CD4-positive, alpha-beta memory T cell (primary cell): ENCODE measurements around the gene CYP4F8. TPM values are rescaled to one million over a fixed set of nuclear protein-coding genes. Genes with fewer than 3 reads are reported as not detected.
A peak's percentile ranks its signal among the peaks of the same experiment; 100 is the strongest.

Source experiments
- CTCF ChIA-PET: fragments of 350-600 bp; sonication (Branson Sonifier 250); formaldehyde crosslinking; loops from one replicate; lab custom pipeline; 2021; ENCODE audit warnings: inconsistent platforms; ENCODE audit not compliant: partially characterized antibody; lab: Charles Lee
- POLR2A ChIA-PET: fragments of 350-600 bp; sonication (Branson Sonifier 250); formaldehyde crosslinking; loops from one replicate; lab custom pipeline; 2021; ENCODE audit not compliant: partially characterized antibody; lab: Charles Lee
- DNase-seq, 5 donors: peaks; one replicate each; pipeline versions ENCODE4 v3.0.0 to v3.0.0-alpha.2; 2020 to 2022; ENCODE audit warnings: mixed read lengths in 1 of 5
- H3K27ac ChIP-seq: one replicate; pipeline ENCODE4 v1.7.0; 2013; ENCODE audit warnings: low read depth, low read length
- H3K27me3 ChIP-seq: 2 replicates; pipeline ENCODE4 v1.7.0; 2013; ENCODE audit warnings: mild to moderate bottlenecking, low read length, moderate library complexity; ENCODE audit not compliant: insufficient read depth
- H3K36me3 ChIP-seq: 2 replicates; pipeline ENCODE4 v1.7.0; 2013; ENCODE audit warnings: mild to moderate bottlenecking, low read length, moderate library complexity; ENCODE audit not compliant: insufficient read depth
- H3K4me1 ChIP-seq: 2 replicates; pipeline ENCODE4 v1.7.0; 2013; ENCODE audit warnings: mild to moderate bottlenecking, low read length, moderate library complexity; ENCODE audit not compliant: insufficient read depth
- H3K4me3 ChIP-seq, 2 donors: one replicate each; pipeline ENCODE4 v1.7.0; 2013; ENCODE audit warnings: low read length in 2 of 2, mild to moderate bottlenecking in 1 of 2
- H3K9me3 ChIP-seq, 2 donors: one replicate each; pipeline ENCODE4 v1.7.0; 2013; ENCODE audit warnings: low read length in 2 of 2, control low read depth in 1 of 2; ENCODE audit not compliant: control insufficient read depth in 1 of 2
- H3K27ac Mint-ChIP-seq, 7 donors: one replicate each; pipeline ENCODE4 v1.8.0; 2020 to 2021; ENCODE audit warnings: mixed read lengths in 7 of 7, mild to moderate bottlenecking in 6 of 7, inconsistent platforms in 3 of 7, moderate library complexity in 3 of 7
- H3K27me3 Mint-ChIP-seq, 2 donors: one replicate each; pipeline ENCODE4 v1.8.0; 2020 to 2021; ENCODE audit warnings: mixed read lengths in 2 of 2
- H3K36me3 Mint-ChIP-seq, 2 donors: one replicate each; pipeline ENCODE4 v1.8.0; 2020 to 2021; ENCODE audit warnings: mixed read lengths in 2 of 2, inconsistent platforms in 1 of 2, mild to moderate bottlenecking in 1 of 2
- H3K4me1 Mint-ChIP-seq, 4 donors: one replicate each; pipeline ENCODE4 v1.8.0; 2020 to 2021; ENCODE audit warnings: mixed read lengths in 4 of 4, mild to moderate bottlenecking in 1 of 4
- H3K4me3 Mint-ChIP-seq, 8 donors: one replicate each; pipeline ENCODE4 v1.8.0; 2020 to 2021; ENCODE audit warnings: mixed read lengths in 8 of 8, mild to moderate bottlenecking in 7 of 8, moderate library complexity in 6 of 8, inconsistent platforms in 3 of 8
- H3K9me3 Mint-ChIP-seq, 8 donors: one replicate each; pipeline ENCODE4 v1.8.0; 2020 to 2021; ENCODE audit warnings: mixed read lengths in 8 of 8, mild to moderate bottlenecking in 5 of 8, inconsistent platforms in 3 of 8, moderate library complexity in 1 of 8
- intact Hi-C: fragments of 100-400 bp; cut with micrococcal nuclease; formaldehyde crosslinking; loops from one replicate; pipeline ENCODE4 v1.15.1; 2023
- polyA plus RNA-seq, 2 donors: library from polyadenylated mRNA; unstranded; fragments of 300-500 nt; fragmentation: Illumina TruSeq; gene quantifications; one replicate each; pipeline ENCODE4 v1.2.3, GENCODE V29; 2021
- total RNA-seq, 2 experiments: library from RNA; stranded (reverse); gene quantifications; one replicate each; pipeline ENCODE4 v1.2.3, GENCODE V29; 2021

The CYP4F8 gene
- total and polyA plus RNA-seq, 4 experiments from 2014 or later: not detected

- DNase-seq: no peak
- ChIA-PET CTCF (no interaction called here), POLR2A (no interaction called here)
- intact Hi-C loops: no loop called here
- H3K4me3 ChIP-seq: no peak overlapping the region
- no peaks in the 10 kb centered on the region for H3K36me3 Mint-ChIP-seq
- H3K27me3 Mint-ChIP-seq: peaks cover 15 to 22% of the 10 kb centered on the region in 2 donors
- H3K4me1 ChIP-seq: no peaks in the 10 kb centered on the region
- no peaks in the 10 kb centered on the region for H3K9me3 Mint-ChIP-seq
- H3K4me3 Mint-ChIP-seq: no peak overlapping the region
- H3K36me3 ChIP-seq: no peaks in the 10 kb centered on the region
- H3K4me1 Mint-ChIP-seq: no peaks in the 10 kb centered on the region
- no peaks in the 10 kb centered on the region for H3K27me3 ChIP-seq
- H3K27ac ChIP-seq: no peak overlapping the region
- peak overlapping the region in 1 of 7 donors; percentile 45 for H3K27ac Mint-ChIP-seq
- H3K9me3 ChIP-seq: no peaks in the 10 kb centered on the region
Observed at GRCh38 chr19:15616183-15616582, 1.2 kb downstream of the CYP4F8 start.

DNA sequence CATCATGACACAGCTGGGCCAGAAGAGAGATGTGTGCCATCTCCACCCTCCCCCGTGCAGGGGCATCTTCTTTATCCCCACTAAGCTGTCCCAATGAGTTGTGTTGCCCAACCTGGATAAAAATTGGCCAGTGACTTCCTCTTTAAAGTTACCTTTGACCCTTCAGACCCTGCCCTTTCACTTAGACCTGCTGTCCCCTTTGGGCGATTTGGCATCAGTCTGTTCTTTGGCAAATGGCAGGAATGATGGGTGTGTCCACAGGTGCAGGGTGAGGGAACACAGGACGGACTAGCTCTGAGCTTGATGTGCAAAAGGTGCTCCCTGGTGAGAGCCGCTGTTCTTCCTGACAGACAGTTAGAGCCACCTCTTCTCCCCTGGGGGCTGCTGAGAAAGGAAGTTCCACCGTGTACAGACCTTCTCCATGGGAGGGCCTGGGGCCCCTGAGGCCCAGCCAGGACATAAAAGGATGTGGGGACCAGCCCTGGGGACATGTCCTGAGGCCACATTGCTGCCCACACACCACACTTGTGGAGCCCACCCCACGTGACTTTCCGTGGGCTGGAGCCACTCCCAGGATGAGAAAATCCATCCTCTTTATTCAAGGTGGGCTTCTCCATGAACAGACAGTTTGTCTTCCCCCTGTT is 1.7 kb downstream of the CYP4F8 start:
- H3K4me1 ChIP-seq: no peaks in the 10 kb centered on the region
- Mint-ChIP-seq H3K27ac (no peak overlapping the region), H3K36me3 (no peaks in the 10 kb centered on the region), H3K4me3 (no peak overlapping the region), H3K27me3 (peaks cover 19 to 25% of the 10 kb centered on the region in 2 donors), H3K4me1 (no peaks in the 10 kb centered on the region), H3K9me3 (no peaks in the 10 kb centered on the region)
- ChIA-PET CTCF (no interaction called here), POLR2A (no interaction called here)
- no peaks in the 10 kb centered on the region for H3K36me3 ChIP-seq
- intact Hi-C loops: no loop called here
- H3K27me3 ChIP-seq: no peaks in the 10 kb centered on the region
- no peaks in the 10 kb centered on the region for H3K9me3 ChIP-seq
- H3K4me3 ChIP-seq: no peak overlapping the region
- DNase-seq: no peak
- no peak overlapping the region for H3K27ac ChIP-seq

DNA sequence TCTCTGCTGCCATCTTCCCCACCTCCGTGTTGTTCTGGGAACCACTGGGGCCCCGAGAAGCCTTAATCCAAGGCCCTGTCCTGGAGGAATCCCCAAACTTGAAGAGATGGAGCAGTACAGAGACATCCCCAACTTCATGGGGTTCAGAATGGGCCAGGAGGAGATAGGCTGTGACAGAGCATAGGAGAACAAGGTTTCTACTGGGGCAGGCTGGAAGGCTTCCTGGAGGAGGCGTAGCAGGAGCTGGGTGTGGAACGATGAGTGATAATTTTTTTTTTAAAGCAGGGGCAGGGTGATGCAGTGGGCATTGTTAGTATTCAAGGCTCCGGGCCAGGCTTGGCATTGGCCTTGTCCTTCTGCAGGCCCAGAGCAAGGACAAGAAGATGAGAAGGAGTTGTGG is 3.3 kb downstream of the CYP4F8 start:
- no peak overlapping the region for H3K4me3 ChIP-seq
- ChIA-PET POLR2A (no interaction called here), CTCF (no interaction called here)
- no peak for DNase-seq
- intact Hi-C loops: no loop called here
- Mint-ChIP-seq H3K36me3 (no peaks in the 10 kb centered on the region), H3K27me3 (peaks cover 27 to 34% of the 10 kb centered on the region in 2 donors), H3K9me3 (no peaks in the 10 kb centered on the region), H3K4me1 (no peaks in the 10 kb centered on the region), H3K4me3 (no peak overlapping the region), H3K27ac (no peak overlapping the region)
- no peaks in the 10 kb centered on the region for H3K36me3 ChIP-seq
- no peaks in the 10 kb centered on the region for H3K27me3 ChIP-seq
- no peaks in the 10 kb centered on the region for H3K9me3 ChIP-seq
- no peak overlapping the region for H3K27ac ChIP-seq
- H3K4me1 ChIP-seq: no peaks in the 10 kb centered on the region

GRCh38 chr19:15621801-15622200 is 6.8 kb downstream of the CYP4F8 start:
- ChIA-PET CTCF (no interaction called here), POLR2A (no interaction called here)
- H3K27ac ChIP-seq: no peak overlapping the region
- Mint-ChIP-seq H3K27me3 (peaks cover 24 to 43% of the 10 kb centered on the region in 2 donors), H3K4me1 (no peaks in the 10 kb centered on the region), H3K36me3 (no peaks in the 10 kb centered on the region), H3K4me3 (no peak overlapping the region), H3K27ac (no peak overlapping the region), H3K9me3 (no peaks in the 10 kb centered on the region)
- H3K9me3 ChIP-seq: no peaks in the 10 kb centered on the region
- H3K4me3 ChIP-seq: no peak overlapping the region
- no peaks in the 10 kb centered on the region for H3K36me3 ChIP-seq
- intact Hi-C loops: loop anchor here (10.0 kb wide), 1 partner anchor 423 kb away; no protein-coding TSS in a partner anchor
- no peaks in the 10 kb centered on the region for H3K4me1 ChIP-seq
- no peak for DNase-seq
- H3K27me3 ChIP-seq: no peaks in the 10 kb centered on the region

- H3K9me3 ChIP-seq: no peaks in the 10 kb centered on the region
- no peaks in the 10 kb centered on the region for H3K4me1 ChIP-seq
- no peaks in the 10 kb centered on the region for H3K27me3 ChIP-seq
- DNase-seq: no peak
- H3K27ac ChIP-seq: no peak overlapping the region
- ChIA-PET CTCF (interaction anchor here (1.4 kb wide), 1 partner anchor 11 kb away, joined by 3 read pairs; no protein-coding TSS in a partner anchor), POLR2A (no interaction called here)
- no peak overlapping the region for H3K4me3 ChIP-seq
- H3K9me3 Mint-ChIP-seq: no peaks in the 10 kb centered on the region
- no peaks in the 10 kb centered on the region for H3K36me3 ChIP-seq
- no peaks in the 10 kb centered on the region for H3K4me1 Mint-ChIP-seq
- H3K4me3 Mint-ChIP-seq: no peak overlapping the region
- intact Hi-C loops: loop anchor here (10.0 kb wide), 1 partner anchor 422 kb away; no protein-coding TSS in a partner anchor
- no peak overlapping the region for H3K27ac Mint-ChIP-seq
- no peaks in the 10 kb centered on the region for H3K36me3 Mint-ChIP-seq
- peaks cover 24 to 42% of the 10 kb centered on the region in 2 donors for H3K27me3 Mint-ChIP-seq
Observed at GRCh38 chr19:15622991-15623390, 8.0 kb downstream of the CYP4F8 start.

- POLR2A ChIA-PET: no interaction called here
- H3K27ac ChIP-seq: no peak overlapping the region
- no peaks in the 10 kb centered on the region for H3K4me1 ChIP-seq
- H3K9me3 ChIP-seq: no peaks in the 10 kb centered on the region
- H3K27me3 Mint-ChIP-seq: peaks cover 24 to 35% of the 10 kb centered on the region in 2 donors
- no peak overlapping the region for H3K4me3 Mint-ChIP-seq
- DNase-seq: peak in 1 of 5 donors; percentile 10
- H3K36me3 ChIP-seq: no peaks in the 10 kb centered on the region
- no peak overlapping the region for H3K4me3 ChIP-seq
- CTCF ChIA-PET: interaction anchor here (1.4 kb wide), 1 partner anchor 10 kb away, joined by 3 read pairs; no protein-coding TSS in a partner anchor
- no peaks in the 10 kb centered on the region for H3K9me3 Mint-ChIP-seq
- intact Hi-C loops: loop anchor here (10.0 kb wide), 1 partner anchor 421 kb away; no protein-coding TSS in a partner anchor
- H3K36me3 Mint-ChIP-seq: no peaks in the 10 kb centered on the region
- H3K4me1 Mint-ChIP-seq: no peaks in the 10 kb centered on the region
- H3K27me3 ChIP-seq: no peaks in the 10 kb centered on the region
- H3K27ac Mint-ChIP-seq: no peak overlapping the region
Observed at GRCh38 chr19:15623711-15624318, 8.8 kb downstream of the CYP4F8 start.

DNA sequence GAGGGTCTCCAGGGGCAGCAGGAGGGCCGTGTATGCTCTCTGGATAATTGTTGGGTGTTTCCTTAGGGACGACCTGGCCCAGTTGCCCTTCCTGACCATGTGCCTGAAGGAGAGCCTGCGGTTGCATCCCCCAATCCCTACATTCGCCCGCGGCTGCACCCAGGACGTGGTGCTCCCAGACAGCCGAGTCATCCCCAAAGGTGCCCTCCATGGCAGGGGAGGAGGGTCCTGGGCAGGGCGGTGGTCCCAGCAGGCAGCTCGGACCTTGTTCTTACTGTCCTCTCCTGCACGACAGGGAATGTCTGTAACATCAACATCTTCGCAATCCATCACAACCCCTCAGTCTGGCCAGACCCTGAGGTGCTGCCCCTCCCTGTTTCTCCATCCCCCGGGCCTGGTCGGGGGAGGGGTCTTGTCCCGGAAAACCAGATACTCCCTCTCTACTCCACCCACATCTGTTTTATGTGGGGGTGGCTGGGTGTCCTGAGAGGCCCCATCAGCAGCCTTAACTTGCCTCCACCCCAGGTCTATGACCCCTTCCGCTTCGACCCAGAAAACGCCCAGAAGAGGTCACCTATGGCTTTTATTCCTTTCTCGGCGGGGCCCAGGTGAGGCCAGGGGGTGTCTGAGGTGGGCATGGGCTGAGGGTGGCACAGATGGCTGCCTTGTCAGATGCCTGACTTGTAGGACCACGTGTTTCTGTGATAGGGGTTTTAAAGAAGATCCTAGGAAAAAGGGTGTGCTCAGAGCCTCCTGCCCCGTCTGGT is 13.4 kb downstream of the CYP4F8 start:
- no peaks in the 10 kb centered on the region for H3K36me3 ChIP-seq
- H3K27ac ChIP-seq: no peak overlapping the region
- no peaks in the 10 kb centered on the region for H3K27me3 ChIP-seq
- no peak overlapping the region for H3K27ac Mint-ChIP-seq
- H3K4me3 ChIP-seq: no peak overlapping the region
- no peaks in the 10 kb centered on the region for H3K9me3 ChIP-seq
- CTCF ChIA-PET: interaction anchor here (0.6 to 2.4 kb wide), 3 partner anchors 241 to 568 kb away, joined by 3 to 11 read pairs (median 9); no protein-coding TSS in a partner anchor
- no peak overlapping the region for H3K4me3 Mint-ChIP-seq
- intact Hi-C loops: loop anchor here (1.0 to 10.0 kb wide), 6 partner anchors 44 to 554 kb away; partner anchors contain the start of genes CYP4F12 and RAB8A
- peaks cover 13% of the 10 kb centered on the region for H3K4me1 ChIP-seq
- H3K9me3 Mint-ChIP-seq: no peaks in the 10 kb centered on the region
- peaks cover 6 to 17% of the 10 kb centered on the region in 2 donors for H3K27me3 Mint-ChIP-seq
- H3K36me3 Mint-ChIP-seq: no peaks in the 10 kb centered on the region
- POLR2A ChIA-PET: no interaction called here
- peaks cover 2 to 7% (median 6%) of the 10 kb centered on the region in 4 donors for H3K4me1 Mint-ChIP-seq
- no peak for DNase-seq
